DND-41 (cell line): ENCODE data around the gene GJB2.

Source experiments
- ATAC-seq: fragments of 200-7000 bp; cut with Tn5 transposase; 3 replicates; pipeline ENCODE4 v1.9.1; 2021; ENCODE audit warnings: low read depth; ENCODE audit not compliant: insufficient read depth
- DNase-seq: peaks from one replicate; pipeline ENCODE4 v3.0.0-alpha.2; 2020
- H2AFZ ChIP-seq: 2 replicates; pipeline ENCODE4 v1.6.0; 2012; ENCODE audit warnings: low read depth, low read length
- H3K27ac ChIP-seq: 2 replicates; pipeline ENCODE4 v1.5.1; 2012; ENCODE audit warnings: low read length, inconsistent platforms
- H3K27me3 ChIP-seq: fragments of 200-600 bp; sonication (generic); 2 replicates; pipeline ENCODE4 v1.6.0; 2012; ENCODE audit warnings: low read length, mild to moderate bottlenecking, inconsistent platforms; ENCODE audit not compliant: insufficient read depth, poor library complexity
- H3K36me3 ChIP-seq: 2 replicates; pipeline ENCODE4 v1.5.1; 2012; ENCODE audit warnings: low read length, inconsistent platforms; ENCODE audit not compliant: insufficient read depth
- H3K4me1 ChIP-seq: 2 replicates; pipeline ENCODE4 v1.5.1; 2012; ENCODE audit warnings: mild to moderate bottlenecking, low read length; ENCODE audit not compliant: insufficient read depth
- H3K4me2 ChIP-seq: 2 replicates; pipeline ENCODE4 v1.6.0; 2012; ENCODE audit warnings: mild to moderate bottlenecking, moderate library complexity, low read length, inconsistent platforms; ENCODE audit not compliant: insufficient read depth
- H3K4me3 ChIP-seq, 2 experiments: fragments of 200-600 bp in 1 of 2; shearing (Covaris generic) in 1 of 2; 2 replicates each; pipeline ENCODE4 v1.5.1; 2012 to 2016; ENCODE audit warnings: inconsistent platforms in 2 of 2, low read length in 2 of 2, mild to moderate bottlenecking in 2 of 2, low read depth in 1 of 2, moderate library complexity in 1 of 2
- H3K79me2 ChIP-seq: 2 replicates; pipeline ENCODE4 v1.6.0; 2012; ENCODE audit warnings: low read length, inconsistent platforms; ENCODE audit not compliant: insufficient read depth
- H3K9ac ChIP-seq: 2 replicates; pipeline ENCODE4 v1.6.0; 2012; ENCODE audit warnings: low read depth, mild to moderate bottlenecking, inconsistent platforms, low read length, moderate library complexity
- H3K9me3 ChIP-seq: 2 replicates; pipeline ENCODE4 v1.5.1; 2012; ENCODE audit warnings: low read length, moderate library complexity, mild to moderate bottlenecking, inconsistent platforms; ENCODE audit not compliant: insufficient read depth, severe bottlenecking
- H4K20me1 ChIP-seq: 2 replicates; pipeline ENCODE4 v1.6.0; 2012; ENCODE audit warnings: low read length; ENCODE audit not compliant: insufficient read depth
- CTCF ChIP-seq: IDR thresholded peaks from 2 replicates; pipeline ENCODE4 v1.5.1; 2012; ENCODE audit warnings: borderline replicate concordance, low read length, moderate library complexity, mild to moderate bottlenecking; ENCODE audit not compliant: poor library complexity, severe bottlenecking; ENCODE audit errors: extremely low read depth
- EZH2 ChIP-seq: IDR thresholded peaks from 3 replicates; pipeline ENCODE4 v1.6.1; 2012; ENCODE audit warnings: borderline replicate concordance, low read depth, mild to moderate bottlenecking, moderate library complexity, low read length, inconsistent platforms; ENCODE audit not compliant: severe bottlenecking

The GJB2 gene

GRCh38 chr13:20141238-20142022 is 51.3 kb downstream of the GJB2 start:
- TF ChIP-seq EZH2: no peak
- no peak for TF ChIP-seq CTCF
- no peak overlapping the region for H3K27ac ChIP-seq
- H3K4me3 ChIP-seq: no peak overlapping the region
- no peak overlapping the region for H2AFZ ChIP-seq
- no peaks in the 10 kb centered on the region for H3K4me1 ChIP-seq
- H3K4me2 ChIP-seq: no peak overlapping the region
- peaks cover 4% of the 10 kb centered on the region for H3K27me3 ChIP-seq
- no peaks in the 10 kb centered on the region for H3K9me3 ChIP-seq
- no peak for DNase-seq
- H3K79me2 ChIP-seq: no peaks in the 10 kb centered on the region
- no peak overlapping the region for H3K9ac ChIP-seq
- no peaks in the 10 kb centered on the region for H4K20me1 ChIP-seq
- no peak for ATAC-seq
- no peaks in the 10 kb centered on the region for H3K36me3 ChIP-seq

- no peak overlapping the region for H3K4me2 ChIP-seq
- TF ChIP-seq EZH2 (no peak), CTCF (no peak)
- H2AFZ ChIP-seq: no peak overlapping the region
- no peak overlapping the region for H3K27ac ChIP-seq
- no peaks in the 10 kb centered on the region for H4K20me1 ChIP-seq
- no peak overlapping the region for H3K4me3 ChIP-seq
- no peaks in the 10 kb centered on the region for H3K79me2 ChIP-seq
- H3K27me3 ChIP-seq: peaks cover 4% of the 10 kb centered on the region
- no peaks in the 10 kb centered on the region for H3K36me3 ChIP-seq
- H3K4me1 ChIP-seq: no peaks in the 10 kb centered on the region
- no peak for ATAC-seq
- no peak overlapping the region for H3K9ac ChIP-seq
- H3K9me3 ChIP-seq: no peaks in the 10 kb centered on the region
- no peak for DNase-seq
These were observed 52.3 kb downstream of the GJB2 start for GRCh38 chr13:20140487-20140886.

- Histone ChIP-seq H3K9me3 (no peaks in the 10 kb centered on the region), H4K20me1 (no peaks in the 10 kb centered on the region), H2AFZ (no peak overlapping the region), H3K4me3 (no peak overlapping the region), H3K27ac (no peak overlapping the region), H3K4me2 (no peak overlapping the region), H3K4me1 (no peaks in the 10 kb centered on the region), H3K79me2 (no peaks in the 10 kb centered on the region), H3K27me3 (peaks cover 4% of the 10 kb centered on the region), H3K9ac (no peak overlapping the region), H3K36me3 (no peaks in the 10 kb centered on the region)
- no peak for TF ChIP-seq CTCF
- no peak for TF ChIP-seq EZH2
- ATAC-seq: no peak
- no peak for DNase-seq
These were observed 54.9 kb downstream of the GJB2 start for GRCh38 chr13:20137875-20138274.
